DLD1 (cell line): ENCODE data around the gene ZSCAN30.

Experiments
- in situ Hi-C: cut with HindIII; loops from 2 replicates; pipeline ENCODE4 v1.10.0; 2017; ENCODE audit warnings: low sequenced_read_pairs

ZSCAN30 gene

GRCh38 chr18:35282353-35282752 lies 7.7 kb downstream of the ZSCAN30 start:
- in situ Hi-C loops: no loop called here

GRCh38 chr18:35278969-35279368 lies 11.1 kb downstream of the ZSCAN30 start:
- in situ Hi-C loops: no loop called here

GRCh38 chr18:35278085-35278484 lies 11.9 kb downstream of the ZSCAN30 start:
- in situ Hi-C loops: no loop called here

- in situ Hi-C loops: no loop called here
These were observed 12.4 kb downstream of the ZSCAN30 start for GRCh38 chr18:35277633-35278032.

- in situ Hi-C loops: no loop called here
These were observed 13.8 kb downstream of the ZSCAN30 start for GRCh38 chr18:35276267-35276666.

- in situ Hi-C loops: no loop called here
These were observed 18.4 kb downstream of the ZSCAN30 start for GRCh38 chr18:35271656-35272055.

- in situ Hi-C loops: no loop called here
These were observed 21.2 kb downstream of the ZSCAN30 start for GRCh38 chr18:35268821-35269220.

- in situ Hi-C loops: no loop called here
These were observed 22.2 kb downstream of the ZSCAN30 start for GRCh38 chr18:35267809-35268208.

- in situ Hi-C loops: no loop called here
These were observed 22.8 kb downstream of the ZSCAN30 start for GRCh38 chr18:35267161-35267651.

- in situ Hi-C loops: no loop called here
These were observed 25.6 kb downstream of the ZSCAN30 start for GRCh38 chr18:35264409-35264808.

GRCh38 chr18:35256947-35257346 lies 33.1 kb downstream of the ZSCAN30 start:
- in situ Hi-C loops: no loop called here

GRCh38 chr18:35253655-35254287 lies 36.3 kb downstream of the ZSCAN30 start:
- in situ Hi-C loops: no loop called here

- in situ Hi-C loops: no loop called here
These were observed 37.6 kb downstream of the ZSCAN30 start for GRCh38 chr18:35252466-35252865.

- in situ Hi-C loops: no loop called here
These were observed 41.6 kb downstream of the ZSCAN30 start for GRCh38 chr18:35248429-35248828.

- in situ Hi-C loops: no loop called here
These were observed 42.4 kb downstream of the ZSCAN30 start for GRCh38 chr18:35247412-35248249.

- in situ Hi-C loops: no loop called here
These were observed 43.2 kb downstream of the ZSCAN30 start for GRCh38 chr18:35246831-35247230.

- in situ Hi-C loops: no loop called here
These were observed 44.2 kb downstream of the ZSCAN30 start for GRCh38 chr18:35245719-35246317.

- in situ Hi-C loops: no loop called here
These were observed 45.4 kb downstream of the ZSCAN30 start for GRCh38 chr18:35244671-35245070.

- in situ Hi-C loops: no loop called here
These were observed 47.6 kb downstream of the ZSCAN30 start for GRCh38 chr18:35242426-35242825.

- in situ Hi-C loops: no loop called here
These were observed 48.6 kb downstream of the ZSCAN30 start for GRCh38 chr18:35241448-35241804.

- in situ Hi-C loops: no loop called here
These were observed 49.2 kb downstream of the ZSCAN30 start, which contains the start of gene ZNF397 for GRCh38 chr18:35240664-35241447. ZNF397 (plus strand) TSS chr18:35241034; CDS start chr18:35242471, 1,437 bp downstream.
